ENCODE data around the gene TAF11L7.

GRCh38 chr5:17634160-17634559 is 48.6 kb upstream of the TAF11L7 start, which contains the start of gene TAF11L14:
- no peak for TF ChIP-seq CTCF (IDR thresholded peaks at IDR 0.05; ENCODE audit: insufficient read depth, low read depth, low read length)
- no peak for TF ChIP-seq EZH2 (IDR thresholded peaks at IDR 0.05; ENCODE audit: insufficient read depth, low read length)

Measured in astrocyte (in vitro differentiated cells and primary cell).